Measurements from ENCODE around the gene OPCML. TPM values are rescaled to one million over a fixed set of nuclear protein-coding genes. Genes with fewer than 3 reads are reported as not detected.

OPCML gene
- polyA plus RNA-seq, 1 donor (not counting 4 experiments of a cell fraction or from before 2014, with no cell fraction given), result 0.04 TPM

- H3K9me1 ChIP-seq (ENCODE audit: control insufficient read depth, extremely low read depth, insufficient read depth, low read length), result no peaks in the 10 kb centered on the region
- H3K4me2 ChIP-seq (ENCODE audit: control insufficient read depth, extremely low read depth, insufficient read depth, low read depth, low read length), result no peak overlapping the region
- H2AFZ ChIP-seq (ENCODE audit: control insufficient read depth, low read length), result no peak overlapping the region
- TF ChIP-seq CTCF (optimal IDR thresholded peaks at IDR 0.05 in 1 of 3, IDR thresholded peaks at IDR 0.05 in 1 of 3, conservative IDR thresholded peaks at IDR 0.05 in 1 of 3; ENCODE audit: extremely low read depth in 1 of 3, insufficient read depth in 2 of 3, low read length in 3 of 3) (no peak), EZH2 (IDR thresholded peaks at IDR 0.05; ENCODE audit: low read length) (no peak)
- no peaks in the 10 kb centered on the region for H3K27me3 ChIP-seq (ENCODE audit: control insufficient read depth, extremely low read depth, insufficient read depth, low read length)
- H3K9me3 ChIP-seq (ENCODE audit: control insufficient read depth, low read depth, low read length), result no peaks in the 10 kb centered on the region
- H3K36me3 ChIP-seq (ENCODE audit: control insufficient read depth in 2 of 2, extremely low read depth in 1 of 2, insufficient read depth in 2 of 2, low read length in 2 of 2), result no peaks in the 10 kb centered on the region
- H4K20me1 ChIP-seq (ENCODE audit: control insufficient read depth, extremely low read depth, insufficient read depth, low read length), result no peaks in the 10 kb centered on the region
- H3K79me2 ChIP-seq (ENCODE audit: control insufficient read depth, insufficient read depth, low read length), result no peaks in the 10 kb centered on the region
- no peak overlapping the region for H3K4me3 ChIP-seq (ENCODE audit: control insufficient read depth in 2 of 3, extremely low read depth in 1 of 3, insufficient read depth in 2 of 3, low read depth in 1 of 3, low read length in 3 of 3)
- H3K9ac ChIP-seq (ENCODE audit: control insufficient read depth, extremely low read depth, insufficient read depth, low read length), result no peak overlapping the region
- H3K4me1 ChIP-seq (ENCODE audit: control insufficient read depth, extremely low read depth, insufficient read depth, low read length), result no peaks in the 10 kb centered on the region
- dilution Hi-C loops (cut with MboI; ENCODE audit: extremely low pct_ligation_motif_present, low sequenced_read_pairs), result no loop called here
- no peak for DNase-seq (ENCODE audit: low read depth, low spot score)
- no peak overlapping the region for H3K27ac ChIP-seq (ENCODE audit: control insufficient read depth, insufficient read depth, low read length)
- FAIRE-seq, result no peak
Observed at GRCh38 chr11:133305208-133305956, 226.9 kb downstream of the OPCML start.

GRCh38 chr11:133303262-133303661 is 229.0 kb downstream of the OPCML start:
- H3K9ac ChIP-seq (ENCODE audit: control insufficient read depth, extremely low read depth, insufficient read depth, low read length), result no peak overlapping the region
- no peaks in the 10 kb centered on the region for H3K79me2 ChIP-seq (ENCODE audit: control insufficient read depth, insufficient read depth, low read length)
- H3K4me2 ChIP-seq (ENCODE audit: control insufficient read depth, extremely low read depth, insufficient read depth, low read depth, low read length), result no peak overlapping the region
- no peaks in the 10 kb centered on the region for H3K27me3 ChIP-seq (ENCODE audit: control insufficient read depth, extremely low read depth, insufficient read depth, low read length)
- H3K9me3 ChIP-seq (ENCODE audit: control insufficient read depth, low read depth, low read length), result no peaks in the 10 kb centered on the region
- DNase-seq (ENCODE audit: low read depth, low spot score), result no peak
- H3K36me3 ChIP-seq (ENCODE audit: control insufficient read depth in 2 of 2, extremely low read depth in 1 of 2, insufficient read depth in 2 of 2, low read length in 2 of 2), result no peaks in the 10 kb centered on the region
- no peaks in the 10 kb centered on the region for H3K9me1 ChIP-seq (ENCODE audit: control insufficient read depth, extremely low read depth, insufficient read depth, low read length)
- no peak for FAIRE-seq
- TF ChIP-seq CTCF (optimal IDR thresholded peaks at IDR 0.05 in 1 of 3, IDR thresholded peaks at IDR 0.05 in 1 of 3, conservative IDR thresholded peaks at IDR 0.05 in 1 of 3; ENCODE audit: extremely low read depth in 1 of 3, insufficient read depth in 2 of 3, low read length in 3 of 3), result no peak
- TF ChIP-seq EZH2 (IDR thresholded peaks at IDR 0.05; ENCODE audit: low read length), result no peak
- no peak overlapping the region for H3K27ac ChIP-seq (ENCODE audit: control insufficient read depth, insufficient read depth, low read length)
- no peak overlapping the region for H2AFZ ChIP-seq (ENCODE audit: control insufficient read depth, low read length)
- dilution Hi-C loops (cut with MboI; ENCODE audit: extremely low pct_ligation_motif_present, low sequenced_read_pairs), result no loop called here
- H4K20me1 ChIP-seq (ENCODE audit: control insufficient read depth, extremely low read depth, insufficient read depth, low read length), result no peaks in the 10 kb centered on the region
- H3K4me1 ChIP-seq (ENCODE audit: control insufficient read depth, extremely low read depth, insufficient read depth, low read length), result no peaks in the 10 kb centered on the region
- no peak overlapping the region for H3K4me3 ChIP-seq (ENCODE audit: control insufficient read depth in 2 of 3, extremely low read depth in 1 of 3, insufficient read depth in 2 of 3, low read depth in 1 of 3, low read length in 3 of 3)

All from keratinocyte (primary cell).